ENCODE data around the gene MAP7.
"Not testable (repeated sequence)": the region's sequence is repeated elsewhere in the genome, so short reads cannot be mapped to it uniquely, and the experiment has no call there.

DNA sequence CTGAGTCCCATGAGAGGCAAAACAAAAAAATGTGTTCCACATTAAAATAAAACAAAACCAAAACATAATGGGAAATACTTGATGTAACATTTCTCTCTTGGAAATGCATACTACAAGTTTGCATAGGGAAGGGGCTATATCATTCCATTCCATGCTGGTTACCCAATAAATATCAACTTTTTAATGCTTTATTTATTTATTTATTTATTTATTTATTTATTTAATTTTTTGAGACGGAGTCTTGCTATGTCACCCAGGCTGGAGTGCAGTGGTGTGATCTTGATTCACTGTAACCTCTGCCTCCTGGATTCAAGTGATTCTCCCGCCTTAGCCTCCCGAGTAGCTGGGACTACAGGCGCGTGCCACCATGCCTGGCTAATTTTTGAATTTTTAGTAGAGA lies 118.9 kb downstream of the MAP7 start:
- TF ChIP-seq REPIN1 (CRISPR knock-in tag; IDR thresholded peaks at IDR 0.05; ENCODE audit: borderline replicate concordance, low read depth); ETV5 (CRISPR knock-in tag; IDR thresholded peaks at IDR 0.05; ENCODE audit: borderline replicate concordance); POLR2AphosphoS5 (IDR thresholded peaks at IDR 0.05; ENCODE audit: low read depth, low read length); ZSCAN30 (CRISPR knock-in tag; IDR thresholded peaks at IDR 0.05); CREB1 (IDR thresholded peaks at IDR 0.05); CREB1 (CRISPR knock-in tag; IDR thresholded peaks at IDR 0.05); ZFYVE20 (CRISPR knock-in tag; IDR thresholded peaks at IDR 0.05; ENCODE audit: borderline replicate concordance, low read depth); RFX5 (IDR thresholded peaks at IDR 0.05; ENCODE audit: low read depth, low read length); ZNF879 (CRISPR knock-in tag; IDR thresholded peaks at IDR 0.05); CBFB (CRISPR knock-in tag; IDR thresholded peaks at IDR 0.05): not testable (repeated sequence)
- TF ChIP-seq, protein P1, sequence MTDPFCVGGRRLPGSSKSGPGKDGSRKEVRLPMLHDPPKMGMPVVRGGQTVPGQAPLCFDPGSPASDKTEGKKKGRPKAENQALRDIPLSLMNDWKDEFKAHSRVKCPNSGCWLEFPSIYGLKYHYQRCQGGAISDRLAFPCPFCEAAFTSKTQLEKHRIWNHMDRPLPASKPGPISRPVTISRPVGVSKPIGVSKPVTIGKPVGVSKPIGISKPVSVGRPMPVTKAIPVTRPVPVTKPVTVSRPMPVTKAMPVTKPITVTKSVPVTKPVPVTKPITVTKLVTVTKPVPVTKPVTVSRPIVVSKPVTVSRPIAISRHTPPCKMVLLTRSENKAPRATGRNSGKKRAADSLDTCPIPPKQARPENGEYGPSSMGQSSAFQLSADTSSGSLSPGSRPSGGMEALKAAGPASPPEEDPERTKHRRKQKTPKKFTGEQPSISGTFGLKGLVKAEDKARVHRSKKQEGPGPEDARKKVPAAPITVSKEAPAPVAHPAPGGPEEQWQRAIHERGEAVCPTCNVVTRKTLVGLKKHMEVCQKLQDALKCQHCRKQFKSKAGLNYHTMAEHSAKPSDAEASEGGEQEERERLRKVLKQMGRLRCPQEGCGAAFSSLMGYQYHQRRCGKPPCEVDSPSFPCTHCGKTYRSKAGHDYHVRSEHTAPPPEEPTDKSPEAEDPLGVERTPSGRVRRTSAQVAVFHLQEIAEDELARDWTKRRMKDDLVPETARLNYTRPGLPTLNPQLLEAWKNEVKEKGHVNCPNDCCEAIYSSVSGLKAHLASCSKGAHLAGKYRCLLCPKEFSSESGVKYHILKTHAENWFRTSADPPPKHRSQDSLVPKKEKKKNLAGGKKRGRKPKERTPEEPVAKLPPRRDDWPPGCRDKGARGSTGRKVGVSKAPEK (CRISPR knock-in tag; IDR thresholded peaks at IDR 0.05; ENCODE audit: borderline replicate concordance) = not testable (repeated sequence)
- TF ChIP-seq, protein P2, sequence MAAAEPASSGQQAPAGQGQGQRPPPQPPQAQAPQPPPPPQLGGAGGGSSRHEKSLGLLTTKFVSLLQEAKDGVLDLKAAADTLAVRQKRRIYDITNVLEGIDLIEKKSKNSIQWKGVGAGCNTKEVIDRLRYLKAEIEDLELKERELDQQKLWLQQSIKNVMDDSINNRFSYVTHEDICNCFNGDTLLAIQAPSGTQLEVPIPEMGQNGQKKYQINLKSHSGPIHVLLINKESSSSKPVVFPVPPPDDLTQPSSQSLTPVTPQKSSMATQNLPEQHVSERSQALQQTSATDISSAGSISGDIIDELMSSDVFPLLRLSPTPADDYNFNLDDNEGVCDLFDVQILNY (CRISPR knock-in tag; conservative IDR thresholded peaks at IDR 0.05) = not testable (repeated sequence)
- TF ChIP-seq, protein P3, sequence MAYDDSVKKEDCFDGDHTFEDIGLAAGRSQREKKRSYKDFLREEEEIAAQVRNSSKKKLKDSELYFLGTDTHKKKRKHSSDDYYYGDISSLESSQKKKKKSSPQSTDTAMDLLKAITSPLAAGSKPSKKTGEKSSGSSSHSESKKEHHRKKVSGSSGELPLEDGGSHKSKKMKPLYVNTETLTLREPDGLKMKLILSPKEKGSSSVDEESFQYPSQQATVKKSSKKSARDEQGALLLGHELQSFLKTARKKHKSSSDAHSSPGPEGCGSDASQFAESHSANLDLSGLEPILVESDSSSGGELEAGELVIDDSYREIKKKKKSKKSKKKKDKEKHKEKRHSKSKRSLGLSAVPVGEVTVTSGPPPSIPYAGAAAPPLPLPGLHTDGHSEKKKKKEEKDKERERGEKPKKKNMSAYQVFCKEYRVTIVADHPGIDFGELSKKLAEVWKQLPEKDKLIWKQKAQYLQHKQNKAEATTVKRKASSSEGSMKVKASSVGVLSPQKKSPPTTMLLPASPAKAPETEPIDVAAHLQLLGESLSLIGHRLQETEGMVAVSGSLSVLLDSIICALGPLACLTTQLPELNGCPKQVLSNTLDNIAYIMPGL (CRISPR knock-in tag; IDR thresholded peaks at IDR 0.05; ENCODE audit: borderline replicate concordance in 1 of 2, low read depth in 1 of 2) = not testable (repeated sequence)
- TF ChIP-seq, protein P4, sequence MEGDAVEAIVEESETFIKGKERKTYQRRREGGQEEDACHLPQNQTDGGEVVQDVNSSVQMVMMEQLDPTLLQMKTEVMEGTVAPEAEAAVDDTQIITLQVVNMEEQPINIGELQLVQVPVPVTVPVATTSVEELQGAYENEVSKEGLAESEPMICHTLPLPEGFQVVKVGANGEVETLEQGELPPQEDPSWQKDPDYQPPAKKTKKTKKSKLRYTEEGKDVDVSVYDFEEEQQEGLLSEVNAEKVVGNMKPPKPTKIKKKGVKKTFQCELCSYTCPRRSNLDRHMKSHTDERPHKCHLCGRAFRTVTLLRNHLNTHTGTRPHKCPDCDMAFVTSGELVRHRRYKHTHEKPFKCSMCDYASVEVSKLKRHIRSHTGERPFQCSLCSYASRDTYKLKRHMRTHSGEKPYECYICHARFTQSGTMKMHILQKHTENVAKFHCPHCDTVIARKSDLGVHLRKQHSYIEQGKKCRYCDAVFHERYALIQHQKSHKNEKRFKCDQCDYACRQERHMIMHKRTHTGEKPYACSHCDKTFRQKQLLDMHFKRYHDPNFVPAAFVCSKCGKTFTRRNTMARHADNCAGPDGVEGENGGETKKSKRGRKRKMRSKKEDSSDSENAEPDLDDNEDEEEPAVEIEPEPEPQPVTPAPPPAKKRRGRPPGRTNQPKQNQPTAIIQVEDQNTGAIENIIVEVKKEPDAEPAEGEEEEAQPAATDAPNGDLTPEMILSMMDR (CRISPR knock-in tag; IDR thresholded peaks at IDR 0.05) = not testable (repeated sequence)
- TF ChIP-seq, protein P5, sequence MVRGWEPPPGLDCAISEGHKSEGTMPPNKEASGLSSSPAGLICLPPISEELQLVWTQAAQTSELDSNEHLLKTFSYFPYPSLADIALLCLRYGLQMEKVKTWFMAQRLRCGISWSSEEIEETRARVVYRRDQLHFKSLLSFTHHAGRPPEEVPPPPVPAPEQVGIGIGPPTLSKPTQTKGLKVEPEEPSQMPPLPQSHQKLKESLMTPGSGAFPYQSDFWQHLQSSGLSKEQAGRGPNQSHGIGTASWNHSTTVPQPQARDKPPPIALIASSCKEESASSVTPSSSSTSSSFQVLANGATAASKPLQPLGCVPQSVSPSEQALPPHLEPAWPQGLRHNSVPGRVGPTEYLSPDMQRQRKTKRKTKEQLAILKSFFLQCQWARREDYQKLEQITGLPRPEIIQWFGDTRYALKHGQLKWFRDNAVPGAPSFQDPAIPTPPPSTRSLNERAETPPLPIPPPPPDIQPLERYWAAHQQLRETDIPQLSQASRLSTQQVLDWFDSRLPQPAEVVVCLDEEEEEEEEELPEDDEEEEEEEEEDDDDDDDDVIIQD (CRISPR knock-in tag; IDR thresholded peaks at IDR 0.05; ENCODE audit: low read depth) = not testable (repeated sequence)

Data from HepG2 (cell line).